Islet precursor cell (in vitro differentiated cells): Measurements from ENCODE around the gene CRAT.
A peak's percentile ranks its signal among the peaks of the same experiment; 100 is the strongest.

Source experiments
- DNase-seq: peaks from one replicate; pipeline ENCODE4 v3.0.0-alpha.2; 2018

Gene CRAT

DNA sequence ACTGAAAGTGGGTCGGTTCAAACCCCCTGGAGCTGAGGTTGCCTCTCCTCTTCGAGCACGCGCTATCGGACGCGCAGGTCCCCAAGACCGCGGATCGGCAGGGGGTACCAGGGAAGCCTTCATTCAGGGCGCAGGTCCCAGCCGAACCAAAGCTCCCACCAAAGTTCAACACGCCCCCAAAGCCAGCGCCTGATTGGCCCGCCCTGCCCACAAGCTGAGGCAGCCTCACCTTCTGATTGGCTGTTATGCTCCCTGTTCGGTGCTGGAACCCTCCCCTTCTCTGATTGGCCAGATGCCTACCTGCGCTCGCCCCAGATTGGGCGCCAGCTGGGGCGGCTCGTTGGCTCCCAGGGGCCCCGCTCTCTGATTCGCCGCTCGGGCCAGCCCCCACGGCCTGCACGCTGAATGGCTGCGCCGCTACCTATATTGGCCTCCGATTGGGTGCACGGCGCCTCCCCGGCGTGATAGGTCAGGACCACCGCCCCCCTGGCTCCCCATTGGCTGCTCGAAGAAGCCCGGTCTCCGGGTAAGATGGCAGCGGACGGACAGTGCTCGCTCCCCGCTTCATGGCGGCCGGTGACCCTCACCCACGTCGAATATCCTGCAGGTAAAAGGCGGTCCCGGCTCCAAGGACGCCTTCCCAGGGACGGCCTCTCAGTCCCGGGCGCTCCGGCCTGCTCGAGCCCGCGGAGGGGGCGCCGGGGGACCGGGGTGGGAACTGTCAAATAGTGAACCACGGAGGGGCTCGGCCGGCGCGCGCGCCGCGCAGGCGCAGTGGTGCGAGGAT, 29.8 kb downstream of the CRAT start, which contains the start of gene DOLPP1:
DOLPP1 (plus strand) TSS at position 511 of the 787 bp plus-strand sequence; CDS start at position 532, 21 bp downstream.
- peak; percentile 100 for DNase-seq

DNA sequence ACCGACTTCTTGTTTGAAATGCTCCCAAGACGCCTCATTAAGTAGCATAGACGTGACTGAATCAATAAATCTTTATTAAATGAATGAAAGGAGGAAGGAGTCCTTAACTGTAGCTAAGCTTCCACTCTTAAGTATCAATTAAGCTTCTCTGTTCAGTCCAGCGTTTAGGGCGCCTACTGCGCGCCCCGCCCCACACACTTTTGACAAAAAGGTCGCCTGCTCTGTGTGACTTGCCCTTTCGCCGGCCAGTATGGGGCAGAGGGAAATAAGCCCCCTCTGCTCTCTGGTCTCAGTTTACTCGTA, 30.3 kb downstream of the CRAT start:
- no peak for DNase-seq

DNA sequence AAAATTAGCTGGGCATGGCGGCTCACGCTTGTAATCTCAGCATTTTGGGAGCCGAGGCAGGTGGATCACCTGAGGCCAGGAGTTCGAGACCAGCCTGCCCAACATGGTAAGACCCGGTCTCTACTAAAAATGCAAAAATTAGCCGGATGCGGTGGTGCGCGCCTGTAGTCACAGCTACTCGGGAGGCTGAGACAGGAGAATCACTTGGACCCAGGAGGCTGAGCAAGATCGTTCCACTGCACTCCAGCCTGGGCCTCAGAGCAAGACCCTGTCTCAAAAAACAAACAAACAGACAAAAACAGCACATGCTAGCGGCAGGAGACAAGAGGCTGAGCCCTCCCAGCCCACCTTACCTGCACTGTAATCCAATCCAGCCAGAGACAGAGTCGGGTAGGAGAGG, 30.8 kb downstream of the CRAT start:
- DNase-seq = no peak

DNA sequence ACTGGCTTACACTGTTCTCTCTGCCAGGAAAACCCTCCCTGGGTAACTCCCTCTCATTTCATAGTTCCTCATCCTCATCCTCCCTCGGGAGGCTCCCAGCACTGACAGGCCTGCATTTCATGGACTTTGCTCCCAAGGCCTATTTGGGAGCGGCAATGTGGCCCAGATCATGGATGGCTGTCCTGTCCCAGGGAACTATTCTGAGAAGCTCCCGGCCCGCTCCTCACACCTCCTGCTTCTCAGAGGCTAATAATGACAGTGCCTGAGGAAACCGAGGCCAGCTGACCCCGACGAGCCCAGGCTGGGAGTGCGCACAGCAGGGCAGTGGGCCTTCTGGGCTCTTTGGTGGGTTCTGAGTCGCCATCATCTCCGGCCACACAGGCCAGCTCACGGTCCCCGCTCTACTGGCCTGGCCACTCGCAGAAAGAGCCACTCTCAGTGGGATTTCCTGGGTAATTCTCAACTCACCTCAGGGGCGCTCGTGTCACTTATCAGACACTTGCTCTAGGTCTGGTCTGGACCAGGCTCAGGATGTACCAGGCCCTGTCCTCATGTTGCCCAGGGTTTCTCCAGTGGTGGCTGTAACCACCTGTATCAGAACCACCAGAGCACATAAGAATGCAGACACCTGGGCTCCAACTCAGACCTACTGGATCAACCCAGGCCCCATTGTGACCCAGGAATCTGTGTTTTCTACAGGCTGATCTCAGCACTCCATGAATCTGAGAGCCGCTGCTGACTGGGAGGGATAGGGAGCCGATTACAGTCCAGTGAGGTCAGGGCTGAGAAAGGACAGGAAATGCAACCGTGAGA, 31.7 kb downstream of the CRAT start:
- DNase-seq = no peak

DNA sequence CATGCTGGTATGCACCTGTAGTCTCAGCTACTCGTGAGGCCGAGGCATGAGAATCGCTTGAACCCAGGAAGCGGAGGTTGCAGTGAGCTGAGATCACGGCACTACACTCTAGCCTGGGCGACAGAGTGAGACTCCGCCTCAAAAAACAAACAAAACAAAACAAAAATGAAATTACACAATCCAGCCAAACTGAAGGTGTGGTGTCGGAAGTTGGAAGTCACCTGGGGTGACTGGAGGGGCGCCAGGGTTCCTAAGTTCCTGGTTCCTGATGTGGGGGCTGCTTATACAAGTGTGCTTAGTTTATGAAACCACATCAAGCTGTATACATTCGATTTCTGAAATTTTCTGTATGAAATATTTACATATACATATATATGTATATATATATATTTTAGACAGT, 33.4 kb downstream of the CRAT start:
- DNase-seq = no peak

DNA sequence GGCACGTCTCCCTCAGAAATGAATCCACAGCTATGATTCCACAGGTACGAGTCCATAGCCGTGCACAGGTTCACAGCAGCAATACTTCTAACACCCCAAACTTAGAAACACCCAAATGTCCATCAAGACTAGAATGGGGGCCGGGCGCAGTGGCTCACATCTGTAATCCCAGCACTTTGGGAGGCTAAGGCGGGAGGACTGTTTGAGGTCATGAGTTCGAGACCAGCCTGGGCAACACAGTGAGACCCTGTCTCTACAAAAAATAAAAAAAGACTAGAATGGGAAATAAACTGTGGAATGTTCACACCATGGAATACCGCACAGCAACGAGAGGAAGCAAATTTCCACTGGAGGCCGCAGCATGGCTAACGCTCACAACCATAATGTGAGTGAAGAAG, 34.0 kb downstream of the CRAT start:
- no peak for DNase-seq

DNA sequence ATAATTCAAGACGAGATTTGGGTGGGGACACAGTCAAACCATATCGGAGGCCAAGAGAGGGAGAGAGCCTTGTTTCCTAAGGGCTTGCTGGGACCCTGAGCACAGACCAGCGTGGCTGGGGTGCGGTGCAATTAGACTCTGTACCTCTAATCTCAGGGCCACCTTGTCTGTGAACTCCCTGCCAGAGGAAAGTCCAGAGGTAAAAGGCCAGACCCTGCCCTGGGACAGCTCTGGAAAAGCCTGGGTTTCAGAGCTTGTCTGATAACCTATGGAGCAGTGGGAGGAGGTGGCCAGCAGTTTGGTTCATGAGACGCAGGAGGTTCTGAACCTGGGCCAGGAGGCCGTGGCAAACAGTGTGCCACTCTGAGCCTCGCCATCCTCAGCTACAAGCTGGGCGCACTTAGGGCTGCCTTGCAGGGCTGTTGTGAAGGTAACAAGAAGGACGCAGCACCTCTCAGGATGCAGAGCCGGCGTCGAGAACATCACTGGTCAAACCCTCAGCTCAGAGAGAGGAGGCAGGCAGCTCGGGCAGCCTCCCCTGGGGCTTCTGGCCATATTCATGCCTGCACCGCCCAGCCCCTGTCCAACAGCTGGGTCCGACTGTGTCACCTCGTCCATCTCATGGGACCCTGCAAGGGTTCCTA, 34.5 kb downstream of the CRAT start:
- no peak for DNase-seq

DNA sequence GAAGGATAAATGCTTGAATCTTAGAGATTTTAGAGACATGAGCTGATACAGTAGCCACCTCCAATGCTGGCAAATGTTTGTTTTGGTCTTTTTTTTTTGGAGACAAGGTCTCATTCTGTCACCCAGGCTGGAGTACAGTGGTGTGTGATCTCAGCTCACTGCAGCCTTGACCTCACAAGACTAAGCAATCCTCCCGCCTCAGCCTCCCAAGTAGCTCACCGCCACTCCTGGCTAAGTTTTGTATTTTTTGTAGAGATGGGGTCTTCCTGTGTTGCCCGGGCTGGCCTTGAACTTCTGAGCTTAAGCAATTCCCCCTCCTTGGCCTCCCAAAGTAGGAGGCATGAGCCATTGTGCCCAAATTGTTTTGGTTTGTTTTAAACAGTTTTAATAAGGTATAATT, 36.5 kb downstream of the CRAT start:
- DNase-seq = no peak

DNA sequence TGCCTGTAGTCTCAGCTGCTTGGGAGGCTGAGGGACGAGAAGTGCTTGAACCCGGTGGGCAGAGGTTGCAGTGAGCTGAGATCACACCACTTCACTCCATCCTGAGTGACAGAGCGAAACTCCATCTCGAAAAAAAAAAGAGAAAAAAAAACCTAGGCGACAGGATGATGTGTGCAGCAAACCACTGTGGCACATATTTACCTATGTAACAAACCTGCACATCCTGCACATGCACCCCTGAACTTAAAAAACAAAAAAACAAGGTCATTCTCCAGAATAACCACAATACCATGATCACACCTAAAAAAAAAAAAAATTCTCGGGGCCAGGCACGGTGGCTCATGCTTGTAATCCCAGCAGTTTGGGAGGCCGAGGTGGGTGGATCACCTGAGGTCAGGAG, 37.2 kb downstream of the CRAT start:
- no peak for DNase-seq

DNA sequence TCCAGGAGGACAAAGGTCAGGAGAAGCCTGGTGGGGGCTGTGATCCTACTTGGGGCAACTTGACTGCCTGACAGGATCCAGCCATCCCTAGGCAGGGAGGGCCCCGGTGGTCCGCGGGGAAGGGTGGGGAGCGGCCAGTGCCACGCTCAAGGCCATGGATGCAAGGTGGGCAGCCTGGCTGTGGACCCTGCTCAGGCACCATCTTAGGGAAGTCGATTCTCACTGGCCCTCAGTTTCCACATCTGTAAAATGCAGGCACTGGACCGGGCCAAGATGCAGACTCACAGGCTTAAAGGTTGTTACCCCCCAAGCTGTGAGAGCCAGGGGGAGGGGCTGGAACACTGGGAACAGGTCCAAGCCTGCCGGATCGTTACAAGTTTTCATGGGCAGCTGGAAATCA, 38.4 kb downstream of the CRAT start:
- no peak for DNase-seq

DNA sequence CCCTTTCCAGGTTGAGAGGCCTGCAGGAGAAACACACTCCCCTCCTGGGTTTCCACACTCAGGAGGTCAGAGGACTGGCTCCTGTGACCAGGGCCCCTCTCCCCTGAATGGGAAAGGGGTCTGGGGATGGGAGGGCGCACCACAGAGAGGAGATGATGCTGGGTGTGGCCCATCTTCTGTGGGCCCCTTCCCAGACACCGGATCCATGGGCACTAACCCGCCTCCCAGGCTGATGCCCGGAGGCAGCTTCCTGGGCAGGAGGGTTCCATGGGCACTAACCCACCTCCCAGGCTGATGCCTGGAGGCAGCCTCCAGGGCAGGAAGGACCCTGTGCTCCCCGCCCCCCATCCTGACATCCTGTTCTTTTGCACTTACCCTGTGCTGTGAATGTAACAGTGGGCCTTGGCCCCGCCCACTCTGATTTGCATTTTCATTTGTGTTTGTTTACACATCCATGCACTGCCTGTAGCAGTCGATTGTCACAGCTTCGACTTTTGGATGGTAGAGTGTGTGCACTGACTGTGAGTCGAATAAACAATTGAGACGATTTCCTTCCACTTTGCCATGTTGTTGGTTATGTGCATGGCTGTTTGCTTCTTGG, 39.0 kb downstream of the CRAT start:
- DNase-seq = no peak

DNA sequence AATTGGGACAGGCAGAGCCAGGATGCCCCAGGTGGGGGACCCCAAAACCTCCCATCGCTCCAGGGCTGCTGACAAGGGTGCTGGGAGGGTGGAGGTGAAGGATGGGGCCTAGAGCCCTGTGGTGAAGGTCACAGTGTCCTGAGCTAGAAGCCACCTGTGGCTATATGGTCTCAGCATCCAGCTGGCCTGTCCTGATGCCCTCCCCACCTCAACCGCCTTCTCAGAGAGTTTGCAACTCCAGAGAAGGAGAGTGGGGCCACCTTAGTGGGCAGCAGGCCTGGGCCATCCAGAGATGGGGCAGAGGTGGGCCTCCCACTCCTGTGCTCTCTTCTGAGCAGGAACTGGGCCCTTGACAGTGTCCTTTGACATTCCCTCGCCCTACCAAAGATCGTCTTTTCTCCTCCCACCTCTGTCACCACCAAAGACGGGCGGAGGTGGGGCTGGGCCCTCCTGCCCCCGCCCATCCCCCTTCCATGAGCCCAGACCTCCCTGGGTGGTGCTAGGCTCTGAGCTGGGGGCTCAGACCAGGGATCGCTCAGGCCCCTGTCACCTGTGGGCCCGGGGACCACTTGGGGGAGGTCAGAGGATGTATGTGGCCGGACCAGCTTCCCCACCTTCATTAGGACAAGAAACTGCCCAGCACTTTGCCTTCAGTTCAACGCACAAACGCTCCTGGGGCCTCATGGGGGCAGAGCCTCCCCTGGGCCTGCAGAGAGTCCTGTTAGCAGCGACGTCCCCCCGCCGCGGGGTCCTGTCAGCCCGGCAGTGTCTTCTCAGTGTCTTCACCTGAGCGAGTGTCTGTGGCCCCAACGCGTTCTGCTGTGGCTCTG, 39.7 kb downstream of the CRAT start:
- no peak for DNase-seq

DNA sequence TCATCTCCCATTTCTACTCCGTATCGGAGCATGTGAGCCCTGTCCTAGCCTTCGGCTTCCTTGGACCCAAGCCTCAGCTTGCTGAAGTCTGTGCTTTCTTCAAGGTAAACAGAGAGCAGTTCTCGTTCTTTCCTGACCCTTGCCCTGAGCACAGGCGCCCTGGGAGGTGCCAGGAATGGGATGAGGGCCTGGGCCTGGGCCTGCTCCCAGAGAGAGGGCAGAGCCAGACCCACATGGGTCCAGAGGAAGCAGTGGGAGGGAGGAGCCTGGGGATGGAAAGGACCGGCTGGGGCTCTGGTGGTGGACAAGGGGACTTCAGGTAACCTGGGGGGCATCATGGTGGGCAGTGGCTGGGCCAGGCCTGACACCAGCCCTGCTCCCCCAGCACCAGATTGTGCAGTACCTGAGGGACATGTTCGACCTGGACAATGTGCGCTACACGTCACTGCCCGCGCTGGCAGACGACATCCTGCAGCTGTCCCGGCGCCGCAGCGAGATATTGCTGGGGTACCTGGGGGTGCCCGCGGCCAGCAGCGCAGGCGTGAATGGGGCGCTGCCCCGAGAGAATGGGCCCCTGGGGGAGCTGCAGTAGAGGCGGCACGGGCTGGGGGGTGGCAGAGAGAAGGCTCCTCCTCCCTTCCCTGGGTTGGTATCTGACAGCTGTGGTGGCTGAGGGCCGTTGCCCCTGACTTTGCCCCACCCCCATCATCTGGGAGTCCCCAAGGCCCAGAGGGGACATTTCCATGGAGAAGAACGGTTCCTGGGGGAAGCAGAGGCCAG, 40.5 kb downstream of the CRAT start:
- no peak for DNase-seq

DNA sequence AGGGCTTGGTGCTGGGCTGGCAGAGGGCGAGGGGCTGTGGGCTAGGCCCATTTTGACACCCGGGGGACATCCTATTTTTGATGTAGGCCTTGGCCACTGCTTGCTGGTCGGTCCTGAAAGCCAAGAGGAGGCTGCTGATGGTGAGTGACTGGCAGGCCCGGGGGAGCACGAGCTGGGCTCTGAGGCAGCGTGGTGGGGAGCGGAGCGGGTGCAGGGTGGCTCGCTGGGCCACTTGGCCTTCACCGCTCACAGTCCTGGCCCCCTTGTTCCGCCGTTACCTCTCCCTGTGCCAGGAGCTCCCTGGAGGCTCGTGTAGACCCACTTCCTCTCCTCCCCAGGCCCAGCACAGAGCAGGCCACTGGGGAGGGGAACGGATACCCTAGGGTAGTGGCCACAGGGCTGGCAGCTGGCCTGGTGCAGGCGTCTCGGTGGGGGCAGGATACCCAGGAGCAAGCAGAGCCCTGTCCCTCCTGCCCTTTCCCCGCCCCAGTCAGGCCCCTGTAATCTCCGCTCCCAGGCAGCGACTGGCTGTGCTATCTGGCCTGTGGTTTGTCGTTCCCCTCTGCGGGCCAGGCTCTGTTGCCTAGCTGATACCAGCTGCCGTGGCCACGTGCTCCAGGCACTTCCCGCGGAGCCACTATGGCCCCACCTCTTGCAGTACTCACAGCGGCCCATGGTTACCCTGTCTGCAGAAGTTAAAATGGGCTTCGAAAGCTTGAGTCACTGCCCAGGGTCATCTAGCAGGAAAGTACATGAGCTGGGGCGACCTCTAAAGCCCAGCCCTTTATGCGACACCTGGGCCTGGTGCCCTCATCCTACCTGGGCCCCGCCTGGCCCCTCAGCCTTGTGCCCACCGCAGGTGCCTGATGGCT, 41.4 kb downstream of the CRAT start:
- DNase-seq = peak; percentile 72

DNA sequence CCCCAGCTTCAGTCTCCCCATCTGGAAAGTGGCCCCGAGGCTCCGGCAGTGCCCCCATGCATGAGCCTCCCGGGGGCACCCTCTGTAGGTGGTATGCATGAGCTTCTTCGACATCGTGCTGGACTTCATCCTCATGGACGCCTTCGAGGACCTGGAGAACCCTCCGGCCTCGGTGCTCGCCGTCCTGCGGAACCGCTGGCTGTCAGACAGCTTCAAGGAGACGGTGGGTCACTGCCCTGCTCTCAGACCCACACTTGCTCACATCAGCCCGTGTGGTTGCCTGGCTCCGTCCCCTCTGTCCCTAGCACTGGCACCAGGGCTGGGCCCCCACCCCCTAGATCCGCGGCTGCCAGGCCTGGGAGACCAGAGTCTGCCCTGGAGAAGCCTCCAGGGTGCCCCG, 42.5 kb downstream of the CRAT start:
- no peak for DNase-seq

DNA sequence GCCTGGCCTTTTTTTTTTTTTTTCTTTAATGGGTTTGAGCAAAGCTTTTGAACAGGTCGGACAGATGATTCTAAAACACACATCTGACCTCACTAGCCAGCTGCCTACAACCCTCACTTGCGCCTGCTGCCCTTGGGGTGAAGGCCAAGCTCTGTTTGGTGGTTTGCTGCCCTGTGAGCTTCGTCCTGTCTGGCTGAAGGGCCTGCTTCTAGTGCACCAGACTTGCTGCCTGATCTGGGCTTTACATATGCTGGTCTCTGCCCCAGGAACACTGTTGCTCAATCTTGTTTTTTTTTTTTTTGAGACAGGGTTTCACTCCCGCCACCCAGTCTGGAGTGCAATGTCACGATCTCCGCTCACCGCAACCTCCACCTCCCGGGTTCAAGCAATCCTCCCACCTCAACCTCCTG, 46.1 kb downstream of the CRAT start:
- DNase-seq = no peak

DNA sequence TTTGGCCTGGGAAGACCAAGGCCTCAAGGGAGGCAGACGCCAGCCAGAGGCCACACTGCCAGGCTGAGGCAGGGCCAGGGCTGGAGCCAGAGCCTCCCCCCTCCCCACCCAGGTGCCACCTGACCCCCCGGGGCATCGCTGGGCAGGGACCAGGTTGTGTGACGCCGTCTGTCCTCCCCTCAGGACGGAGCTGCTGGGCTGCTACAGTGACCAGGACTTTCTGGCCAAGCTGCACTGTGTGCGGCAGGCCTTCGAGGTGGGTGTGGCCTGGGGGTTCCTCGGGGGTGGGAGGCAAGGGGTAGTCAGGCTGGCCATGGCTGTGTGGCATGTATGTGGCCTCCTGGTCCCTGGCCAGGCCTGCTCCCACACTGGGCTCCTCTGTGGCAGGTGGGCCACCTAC, 47.5 kb downstream of the CRAT start:
- DNase-seq = no peak

DNA sequence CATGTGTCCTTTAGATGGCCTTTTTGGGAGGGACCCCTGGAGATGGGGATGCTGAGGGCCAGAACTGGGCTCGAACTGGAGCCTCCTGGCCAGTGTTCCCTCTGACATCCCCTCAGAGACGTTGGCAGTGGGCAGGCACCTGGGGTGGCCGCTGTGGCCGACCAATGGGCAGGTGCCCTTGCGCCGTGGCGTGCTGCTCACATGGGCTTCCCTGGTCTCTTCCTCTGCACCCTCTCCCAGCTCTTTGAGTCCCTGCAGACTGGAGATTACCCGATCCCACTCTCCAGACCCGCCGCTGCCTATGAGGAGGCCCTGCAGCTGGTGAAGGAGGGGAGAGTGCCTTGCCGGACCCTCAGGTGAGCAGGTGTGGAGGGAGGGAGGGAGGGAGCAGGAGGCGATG, 49.6 kb downstream of the CRAT start:
- DNase-seq = no peak

DNA sequence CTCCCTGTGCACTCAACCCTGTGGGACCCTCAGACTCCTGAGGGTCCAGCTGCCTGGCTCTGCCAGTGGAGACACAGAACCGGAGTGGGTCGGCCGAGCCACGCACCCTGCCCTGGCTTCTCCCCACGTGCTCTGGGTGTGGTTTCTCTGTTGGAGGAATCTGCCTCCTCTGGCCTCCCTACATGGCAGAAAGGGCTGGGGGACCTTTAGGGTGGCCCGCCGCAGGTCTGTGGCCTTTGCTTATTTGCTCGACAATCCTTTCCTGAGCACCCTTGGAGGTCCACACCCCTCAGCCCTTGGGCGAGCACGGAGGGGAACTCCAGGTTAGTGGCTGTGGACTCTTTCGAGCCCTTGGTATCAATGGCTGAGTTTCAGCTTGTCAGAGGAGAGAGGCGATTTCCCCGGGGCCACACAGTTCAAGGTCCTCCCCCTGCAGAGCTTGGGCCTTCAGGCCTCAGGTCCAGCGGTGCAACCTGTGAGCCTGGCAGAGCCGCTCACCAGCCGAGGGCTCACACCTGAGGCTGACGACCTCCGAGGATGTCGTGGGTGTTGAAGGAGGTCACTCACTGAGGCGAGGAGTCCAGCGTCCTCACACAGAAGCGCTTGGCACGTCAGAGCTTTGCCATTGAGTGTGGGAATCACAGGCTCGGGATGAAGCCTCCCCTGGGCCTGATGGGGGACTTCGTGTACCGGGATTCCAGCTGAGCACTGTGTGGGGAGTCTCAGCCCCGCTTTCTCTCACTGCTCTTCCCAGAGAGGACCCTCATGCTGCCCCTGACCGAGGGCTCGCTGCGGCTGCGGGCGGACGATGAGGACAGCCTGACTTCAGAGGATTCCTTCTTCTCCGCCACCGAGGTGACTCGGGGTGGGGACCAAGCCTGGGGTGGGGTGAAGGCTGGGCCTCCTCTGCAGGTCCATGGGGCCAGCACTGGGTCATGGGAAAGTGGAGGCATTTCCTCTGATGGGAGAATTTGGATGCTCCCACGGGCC, 50.5 kb downstream of the CRAT start:
- DNase-seq = peak; percentile 45
